Endothelial cell of umbilical vein (primary cell): ENCODE data around the gene FNDC1. TPM values are rescaled to one million over a fixed set of nuclear protein-coding genes. Genes with fewer than 3 reads are reported as not detected.

Experiments
- BruUV-seq: library from RNA; stranded (reverse); fragments of 400-500 nt; replicated peaks from 2 replicates; lab custom pipeline; 2021; lab: Mats Ljungman, UMichigan
- CTCF ChIA-PET: fragments of 300-600, 350-600 bp; sonication (Branson Sonifier 250); formaldehyde crosslinking; loops from one replicate; lab custom pipeline; 2021; ENCODE audit warnings: antibody characterized with exemption, inconsistent platforms; lab: Charles Lee
- POLR2A ChIA-PET: fragments of 300-600, 350-600 bp; sonication (Branson Sonifier 250); formaldehyde crosslinking; loops from one replicate; lab custom pipeline; 2021; ENCODE audit warnings: antibody characterized with exemption, inconsistent platforms; lab: Charles Lee
- DNase-seq: peaks from one replicate; pipeline ENCODE4 v3.0.0-alpha.2; 2011; ENCODE audit warnings: low read depth, low spot score
- FAIRE-seq: peaks from 2 replicates; lab custom pipeline; 2011; peaks lifted over from hg19 to GRCh38; lab: Jason Lieb, UNC
- H2AFZ ChIP-seq: 2 replicates; pipeline ENCODE4 v1.6.0; 2012; ENCODE audit warnings: low read depth, low read length, control low read depth, inconsistent platforms
- H3K27ac ChIP-seq: 2 replicates; pipeline ENCODE4 v1.5.1; 2011; ENCODE audit warnings: low read depth, mild to moderate bottlenecking, control low read depth, low read length, moderate library complexity; ENCODE audit not compliant: insufficient read depth
- H3K27me3 ChIP-seq, 2 experiments: 2 replicates each; pipeline versions ENCODE4 v1.6.0 to v1.6.1; 2011; ENCODE audit warnings: low read length in 2 of 2, mixed read lengths in 1 of 2; ENCODE audit not compliant: control insufficient read depth in 2 of 2, insufficient read depth in 2 of 2
- H3K36me3 ChIP-seq, 2 experiments: 2 replicates in 1 of 2; 3 replicates in 1 of 2; pipeline ENCODE4 v1.5.1; 2011; ENCODE audit warnings: low read length in 2 of 2, mild to moderate bottlenecking in 1 of 2, moderate library complexity in 1 of 2; ENCODE audit not compliant: control insufficient read depth in 2 of 2, insufficient read depth in 2 of 2; ENCODE audit errors: extremely low read depth in 1 of 2
- H3K4me1 ChIP-seq: 3 replicates; pipeline ENCODE4 v1.5.1; 2011; ENCODE audit warnings: mild to moderate bottlenecking, low read length; ENCODE audit not compliant: control insufficient read depth, insufficient read depth; ENCODE audit errors: extremely low read depth
- H3K4me2 ChIP-seq: 2 replicates; pipeline ENCODE4 v1.6.1; 2011; ENCODE audit warnings: low read length, control low read depth, mixed read lengths; ENCODE audit not compliant: insufficient read depth
- H3K4me3 ChIP-seq, 3 experiments: fragments of 200-600 bp in 1 of 3; sonication (generic), shearing (Covaris generic) in 1 of 3; replicated peaks in 1 of 3; 2 replicates each; pipeline ENCODE4 v1.5.1; 2011 to 2016; ENCODE audit warnings: control low read depth in 3 of 3, low read length in 3 of 3, mild to moderate bottlenecking in 2 of 3, inconsistent platforms in 1 of 3, low read depth in 1 of 3, moderate library complexity in 1 of 3; ENCODE audit not compliant: insufficient read depth in 1 of 3
- H3K79me2 ChIP-seq: 2 replicates; pipeline ENCODE4 v1.6.0; 2012; ENCODE audit warnings: low read length, inconsistent platforms; ENCODE audit not compliant: control insufficient read depth, insufficient read depth
- H3K9ac ChIP-seq: replicated peaks from 2 replicates; pipeline ENCODE3; 2011; ENCODE audit warnings: low read length, control low read depth; ENCODE audit not compliant: insufficient read depth; ENCODE audit errors: extremely low read depth
- H3K9me1 ChIP-seq: replicated peaks from 3 replicates; pipeline ENCODE4 v1.6.0; 2011; ENCODE audit warnings: mild to moderate bottlenecking, low read length; ENCODE audit not compliant: control insufficient read depth, insufficient read depth; ENCODE audit errors: extremely low read depth
- H3K9me3 ChIP-seq: replicated peaks from 2 replicates; pipeline ENCODE4 v1.5.1; 2012; ENCODE audit warnings: low read length, inconsistent platforms; ENCODE audit not compliant: control insufficient read depth, insufficient read depth
- H4K20me1 ChIP-seq: replicated peaks from 2 replicates; pipeline ENCODE3; 2011; ENCODE audit warnings: mild to moderate bottlenecking, low read length; ENCODE audit not compliant: control insufficient read depth, insufficient read depth; ENCODE audit errors: extremely low read depth
- CTCF ChIP-seq, 2 donors: IDR thresholded peaks; 1 replicate in 1 of 2; 2 replicates in 1 of 2; pipeline ENCODE4 v1.5.1; 2011; ENCODE audit warnings: low read length in 2 of 2, mild to moderate bottlenecking in 2 of 2, moderate library complexity in 2 of 2, control low read depth in 1 of 2, inconsistent platforms in 1 of 2, low read depth in 1 of 2; ENCODE audit not compliant: insufficient read depth in 1 of 2; ENCODE audit errors: extremely low read depth in 1 of 2
- EZH2 ChIP-seq: IDR thresholded peaks from 2 replicates; pipeline ENCODE4 v1.6.1; 2012; ENCODE audit warnings: borderline replicate concordance, low read depth, mild to moderate bottlenecking, moderate library complexity, low read length, inconsistent platforms; ENCODE audit not compliant: severe bottlenecking
- FOS ChIP-seq: IDR thresholded peaks from 2 replicates; pipeline ENCODE4 v1.6.1; 2011; ENCODE audit warnings: mild to moderate bottlenecking, low read length, moderate library complexity, borderline replicate concordance; ENCODE audit not compliant: insufficient read depth
- GATA2 ChIP-seq: IDR thresholded peaks from 2 replicates; pipeline ENCODE4 v1.7.0; 2011; ENCODE audit warnings: low read depth, mild to moderate bottlenecking, moderate library complexity, mixed read lengths, low read length; ENCODE audit not compliant: insufficient read length, insufficient read depth
- JUN ChIP-seq: IDR thresholded peaks from 2 replicates; pipeline ENCODE4 v1.6.1; 2011; ENCODE audit warnings: borderline replicate concordance, low read depth; ENCODE audit not compliant: insufficient read length, insufficient read depth
- MAX ChIP-seq: IDR thresholded peaks from 2 replicates; pipeline ENCODE4 v1.6.1; 2011; ENCODE audit not compliant: insufficient read depth, insufficient read length
- MYC ChIP-seq: IDR thresholded peaks from one replicate; pipeline ENCODE4 v1.6.1; 2011; ENCODE audit warnings: mild to moderate bottlenecking, low read depth, low read length
- POLR2A ChIP-seq: IDR thresholded peaks from 2 replicates; pipeline ENCODE4 v1.6.1; 2012; ENCODE audit warnings: low read depth, mild to moderate bottlenecking, control low read depth, low read length
- POLR2AphosphoS5 ChIP-seq: IDR thresholded peaks from 2 replicates; pipeline ENCODE4 v1.6.1; 2012; ENCODE audit warnings: low read depth, mild to moderate bottlenecking, control low read depth, low read length, moderate library complexity; ENCODE audit not compliant: insufficient read depth
- dilution Hi-C: fragments of 300-500 bp; cut with MboI; formaldehyde crosslinking; loops from one replicate; pipeline ENCODE4 v1.15.0; 2019; ENCODE audit warnings: low sequenced_read_pairs; ENCODE audit not compliant: extremely low pct_ligation_motif_present
- intact Hi-C: fragments of 100-400 bp; cut with micrococcal nuclease; formaldehyde crosslinking; loops from one replicate; pipeline ENCODE4 v1.10.0; 2022
- polyA plus RNA-seq, 4 experiments: library from polyadenylated mRNA; depleted of rRNA in 3 of 4; stranded (reverse) in 3 of 4; unstranded in 1 of 4; fragments of >200 nt; gene quantifications; 2 replicates each; pipeline versions ENCODE4 v1.2.1 to v1.2.3, GENCODE V29; 2011 to 2012; ENCODE audit warnings: missing spikeins in 1 of 4
- total RNA-seq: library from RNA; stranded (reverse); gene quantifications from 2 replicates; pipeline ENCODE4 v1.2.3, GENCODE V29; 2021

Gene FNDC1
- total and polyA plus RNA-seq, 2 donors (not counting 3 experiments of a cell fraction or from before 2014, with no cell fraction given) = 0.04 TPM; not detected in 1

GRCh38 chr6:159128978-159129377 lies 40.2 kb upstream of the FNDC1 start:
- Histone ChIP-seq H3K36me3 (no peaks in the 10 kb centered on the region), H4K20me1 (no peaks in the 10 kb centered on the region), H3K9ac (no peak overlapping the region), H3K4me3 (no peak overlapping the region), H3K27ac (no peak overlapping the region), H3K79me2 (no peaks in the 10 kb centered on the region), H3K27me3 (peaks cover 0 to 5% of the 10 kb centered on the region in 2 experiments), H3K9me1 (no peaks in the 10 kb centered on the region), H2AFZ (no peak overlapping the region), H3K9me3 (no peaks in the 10 kb centered on the region), H3K4me2 (no peak overlapping the region), H3K4me1 (no peaks in the 10 kb centered on the region)
- TF ChIP-seq FOS (no peak), GATA2 (no peak), JUN (no peak), MYC (no peak)
- ChIA-PET CTCF (interaction anchor here (1.5 kb wide), 1 partner anchor 87 kb away, joined by 3 read pairs; no protein-coding TSS in a partner anchor), POLR2A (no interaction called here)
- no TSS peak for BruUV-seq
- dilution Hi-C loops (no loop called here), intact Hi-C loops (no loop called here)
- DNase-seq (no peak), FAIRE-seq (no peak)

- POLR2A ChIA-PET = no interaction called here
- Histone ChIP-seq H3K27me3 (peaks cover 0 to 3% of the 10 kb centered on the region in 2 experiments), H2AFZ (no peak overlapping the region), H3K9me1 (no peaks in the 10 kb centered on the region), H4K20me1 (no peaks in the 10 kb centered on the region), H3K9ac (no peak overlapping the region), H3K36me3 (no peaks in the 10 kb centered on the region), H3K4me3 (no peak overlapping the region), H3K4me2 (no peak overlapping the region), H3K4me1 (no peaks in the 10 kb centered on the region), H3K79me2 (no peaks in the 10 kb centered on the region), H3K27ac (no peak overlapping the region), H3K9me3 (no peaks in the 10 kb centered on the region)
- TF ChIP-seq CTCF (IDR thresholded peaks at IDR 0.05; ENCODE audit: extremely low read depth in 1 of 2, insufficient read depth in 1 of 2, low read depth in 1 of 2, low read length in 2 of 2) (no peak), FOS (no peak), GATA2 (no peak), JUN (no peak), EZH2 (no peak), POLR2A (no peak), MAX (no peak), MYC (no peak), POLR2AphosphoS5 (no peak)
- CTCF ChIA-PET = interaction anchor here (1.5 kb wide), 1 partner anchor 122 kb away, joined by 5 read pairs; no protein-coding TSS in a partner anchor
- no peak for FAIRE-seq
- dilution Hi-C loops (no loop called here), intact Hi-C loops (no loop called here)
- no TSS peak for BruUV-seq
- DNase-seq = no peak
These were observed 38.4 kb upstream of the FNDC1 start for GRCh38 chr6:159130846-159131245.
